HEK293 (cell line): ENCODE data around the gene NOXO1.

ENCODE experiments used
- CTCF ChIA-PET: fragments of 350-600 bp; formaldehyde crosslinking; extraction: SDS; loops from one replicate; lab custom pipeline; 2021; ENCODE audit warnings: antibody characterized with exemption; lab: Yijun Ruan, JAX
- POLR2A ChIA-PET: fragments of 300-600 bp; formaldehyde crosslinking; extraction: SDS; loops from one replicate; lab custom pipeline; 2020; ENCODE audit warnings: antibody characterized with exemption, inconsistent platforms; lab: Yijun Ruan, JAX
- H3K27ac ChIP-seq: fragments of 200-500 bp; sonication (Bioruptor generic); 2 replicates; pipeline ENCODE4 v1.5.1; 2014; ENCODE audit warnings: low read depth, low read length, control low read depth, inconsistent platforms; ENCODE audit errors: extremely low read depth
- H3K36me3 ChIP-seq, 2 experiments: fragments of 200-500 bp in 1 of 2; sonication (Bioruptor generic) in 1 of 2; 1 replicate in 1 of 2; 2 replicates in 1 of 2; pipeline ENCODE4 v1.5.1; 2014 to 2017; ENCODE audit warnings: inconsistent platforms in 2 of 2, low read length in 2 of 2; ENCODE audit not compliant: control insufficient read depth in 2 of 2, insufficient read depth in 1 of 2
- H3K4me1 ChIP-seq: fragments of 200-500 bp; sonication (Bioruptor generic); 2 replicates; pipeline ENCODE4 v1.5.1; 2014; ENCODE audit warnings: mild to moderate bottlenecking, low read length, inconsistent platforms; ENCODE audit not compliant: control insufficient read depth, insufficient read depth
- H3K4me3 ChIP-seq: 2 replicates; pipeline ENCODE4 v1.5.1; 2011; ENCODE audit warnings: low read depth, mild to moderate bottlenecking, control low read depth, low read length, moderate library complexity
- H3K9me3 ChIP-seq: fragments of 200-500 bp; sonication (Bioruptor generic); 2 replicates; pipeline ENCODE4 v1.5.1; 2014; ENCODE audit warnings: low read depth, low read length, inconsistent platforms; ENCODE audit not compliant: control insufficient read depth, insufficient read depth
- IKZF3 ChIP-seq: fragments of 450-650 bp; IDR thresholded peaks from 2 replicates; pipeline ENCODE4 v1.5.0; 2018; ENCODE audit warnings: missing biosample characterization, mild to moderate bottlenecking, missing genetic modification characterization, moderate library complexity
- KLF1 ChIP-seq: fragments of 450-650 bp; formaldehyde crosslinking; IDR thresholded peaks from 2 replicates; pipeline ENCODE4 v1.5.1; 2016; ENCODE audit warnings: missing biosample characterization, missing genetic modification characterization
- KLF10 ChIP-seq: fragments of 450-650 bp; IDR thresholded peaks from 2 replicates; pipeline ENCODE4 v1.5.1; 2018; ENCODE audit warnings: missing biosample characterization, mild to moderate bottlenecking, missing genetic modification characterization
- KLF7 ChIP-seq: fragments of 450-650 bp; formaldehyde crosslinking; IDR thresholded peaks from 2 replicates; pipeline ENCODE4 v1.5.1; 2016; ENCODE audit warnings: missing biosample characterization, missing genetic modification characterization, borderline replicate concordance
- MEIS1 ChIP-seq: sonication (generic); formaldehyde crosslinking; IDR thresholded peaks from 2 replicates; pipeline ENCODE4 v1.8.1; 2022; ENCODE audit warnings: missing genetic modification reagents, mild to moderate bottlenecking, borderline replicate concordance
- SP2 ChIP-seq: fragments of 450-650 bp; formaldehyde crosslinking; IDR thresholded peaks from 2 replicates; pipeline ENCODE4 v1.5.1; 2016; ENCODE audit warnings: missing biosample characterization, missing genetic modification characterization
- TRIM28 ChIP-seq: IDR thresholded peaks from 2 replicates; pipeline ENCODE4 v1.6.1; 2011; ENCODE audit warnings: low read length, control low read depth, borderline replicate concordance
- ZBTB1 ChIP-seq: fragments of 450-650 bp; formaldehyde crosslinking; IDR thresholded peaks from 2 replicates; pipeline ENCODE4 v1.5.1; 2016; ENCODE audit warnings: missing biosample characterization, missing genetic modification characterization
- ZBTB10 ChIP-seq: fragments of 450-650 bp; formaldehyde crosslinking; IDR thresholded peaks from 2 replicates; pipeline ENCODE4 v1.5.1; 2016; ENCODE audit warnings: missing biosample characterization, missing genetic modification characterization
- ZBTB6 ChIP-seq: fragments of 450-650 bp; formaldehyde crosslinking; IDR thresholded peaks from 2 replicates; pipeline ENCODE4 v1.5.1; 2017; ENCODE audit warnings: missing biosample characterization, missing genetic modification characterization
- ZFP69B ChIP-seq: fragments of 450-650 bp; formaldehyde crosslinking; IDR thresholded peaks from 2 replicates; pipeline ENCODE4 v1.5.1; 2016; ENCODE audit warnings: missing biosample characterization, missing genetic modification characterization
- ZNF112 ChIP-seq: fragments of 450-650 bp; formaldehyde crosslinking; IDR thresholded peaks from 2 replicates; pipeline ENCODE4 v1.5.0; 2017; ENCODE audit warnings: missing biosample characterization, missing genetic modification characterization
- ZNF146 ChIP-seq: fragments of 450-650 bp; formaldehyde crosslinking; IDR thresholded peaks from 2 replicates; pipeline ENCODE4 v1.5.1; 2016; ENCODE audit warnings: missing biosample characterization, missing genetic modification characterization
- ZNF19 ChIP-seq: fragments of 450-650 bp; formaldehyde crosslinking; IDR thresholded peaks from 2 replicates; pipeline ENCODE4; 2016; ENCODE audit warnings: missing biosample characterization, missing genetic modification characterization, low read depth
- ZNF280C ChIP-seq: fragments of 450-650 bp; formaldehyde crosslinking; IDR thresholded peaks from 2 replicates; pipeline ENCODE4 v1.5.1; 2016; ENCODE audit warnings: missing biosample characterization, missing genetic modification characterization
- ZNF341 ChIP-seq: fragments of 450-650 bp; formaldehyde crosslinking; IDR thresholded peaks from 2 replicates; pipeline ENCODE4; 2016; ENCODE audit warnings: low read depth, missing biosample characterization, missing genetic modification characterization
- ZNF391 ChIP-seq: fragments of 450-650 bp; formaldehyde crosslinking; IDR thresholded peaks from 2 replicates; pipeline ENCODE4 v1.5.1; 2016; ENCODE audit warnings: low read depth, missing biosample characterization, missing genetic modification characterization, borderline replicate concordance
- ZNF433 ChIP-seq: fragments of 450-650 bp; formaldehyde crosslinking; IDR thresholded peaks from 2 replicates; pipeline ENCODE4 v1.5.1; 2016; ENCODE audit warnings: missing biosample characterization, missing genetic modification characterization, low read depth
- ZNF544 ChIP-seq: fragments of 450-650 bp; formaldehyde crosslinking; IDR thresholded peaks from 2 replicates; pipeline ENCODE4 v1.5.0; 2017; ENCODE audit warnings: missing biosample characterization, missing genetic modification characterization
- ZNF580 ChIP-seq: fragments of 450-650 bp; formaldehyde crosslinking; IDR thresholded peaks from 2 replicates; pipeline ENCODE4 v1.5.1; 2016; ENCODE audit warnings: missing biosample characterization, missing genetic modification characterization
- ZNF610 ChIP-seq: fragments of 450-650 bp; formaldehyde crosslinking; IDR thresholded peaks from 2 replicates; pipeline ENCODE4 v1.5.1; 2016; ENCODE audit warnings: missing biosample characterization, missing genetic modification characterization, borderline replicate concordance
- ZNF692 ChIP-seq: fragments of 450-650 bp; formaldehyde crosslinking; IDR thresholded peaks from 2 replicates; pipeline ENCODE4 v1.5.1; 2016; ENCODE audit warnings: missing biosample characterization, missing genetic modification characterization
- ZNF768 ChIP-seq: fragments of 450-650 bp; formaldehyde crosslinking; IDR thresholded peaks from 2 replicates; pipeline ENCODE4 v1.5.1; 2018; ENCODE audit warnings: missing biosample characterization, mild to moderate bottlenecking, missing genetic modification characterization
- ZNF830 ChIP-seq: fragments of 450-650 bp; IDR thresholded peaks from 2 replicates; pipeline ENCODE4 v1.5.0; 2018; ENCODE audit warnings: missing biosample characterization, missing genetic modification characterization, low read depth, mild to moderate bottlenecking, moderate library complexity

The NOXO1 gene

DNA sequence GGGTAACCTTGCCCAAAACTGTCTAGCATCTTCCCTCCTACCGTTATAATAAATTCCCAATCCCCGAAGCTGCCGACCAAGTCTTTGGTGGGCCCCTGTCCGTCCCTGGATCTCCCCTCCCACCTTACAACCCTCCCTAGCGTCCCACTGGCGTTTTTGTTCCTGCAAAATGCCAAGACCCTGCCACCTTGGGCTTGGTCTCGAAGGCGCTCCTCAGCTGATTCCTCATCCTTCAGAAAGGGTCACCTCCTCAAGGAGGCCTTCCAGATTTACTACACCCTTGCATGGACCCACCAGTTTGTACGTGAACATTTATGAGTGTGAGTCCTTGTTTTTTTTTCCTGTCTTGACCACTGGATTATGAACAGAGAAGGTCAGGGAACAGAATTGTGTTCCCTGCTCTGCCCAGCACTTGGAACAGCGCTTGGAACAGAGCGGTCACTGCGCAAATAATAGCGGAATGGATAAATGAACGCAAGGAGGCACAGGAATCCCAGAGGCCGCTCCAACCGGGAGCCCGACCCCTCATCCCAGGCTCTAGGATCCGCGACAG lies 1.8 kb upstream of the NOXO1 start:
- Histone ChIP-seq H3K27ac (peak overlapping the region; percentile 83; the same call in 1 of the 2 replicates), H3K9me3 (no peaks in the 10 kb centered on the region), H3K4me3 (peak overlapping the region; percentile 53), H3K4me1 (peaks cover 7% of the 10 kb centered on the region; the same call in 1 of the 2 replicates), H3K36me3 (peaks cover 0 to 39% of the 10 kb centered on the region in 2 experiments; a peak in 1 of 3 replicates)
- POLR2A ChIA-PET = interaction anchor here (0.6 to 10.1 kb wide), 5 partner anchors 11 to 172 kb away, joined by 5 to 76 read pairs (median 8); partner anchors contain the start of genes RPS2, TBL3 and TRAF7
- CTCF ChIA-PET = interaction anchor here (0.5 to 1.4 kb wide), 6 partner anchors 8 to 605 kb away, joined by 3 to 5 read pairs (median 3); partner anchors contain the start of gene FAHD1
- TF ChIP-seq ZNF830 (no peak), ZNF341 (tag by site-specific recombination) (peak; percentile 53; the same call in 1 of the 2 replicates), ZNF19 (tag by site-specific recombination) (no peak), ZNF580 (tag by site-specific recombination) (no peak), TRIM28 (peak; percentile 79; the same call in 1 of the 2 replicates), KLF10 (tag by site-specific recombination) (no peak), MEIS1 (CRISPR knock-in tag) (no peak), ZFP69B (tag by site-specific recombination) (peak; percentile 62; the same call in 1 of the 2 replicates), ZNF146 (tag by site-specific recombination) (no peak), ZBTB6 (tag by site-specific recombination) (peak; percentile 98), ZNF692 (tag by site-specific recombination) (peak; percentile 8; the same call in 1 of the 2 replicates), SP2 (tag by site-specific recombination) (no peak), IKZF3 (tag by site-specific recombination) (peak; percentile 90; the same call in 1 of the 2 replicates), ZNF768 (tag by site-specific recombination) (peak; percentile 85; the same call in 1 of the 2 replicates), ZNF610 (tag by site-specific recombination) (peak; percentile 88; the same call in 1 of the 2 replicates)
- TF ChIP-seq, all 188 proteins: peak for 8

- Histone ChIP-seq H3K4me1 (peaks cover 7% of the 10 kb centered on the region; the same call in 1 of the 2 replicates), H3K9me3 (no peaks in the 10 kb centered on the region), H3K36me3 (peaks cover 0 to 47% of the 10 kb centered on the region in 2 experiments; a peak in 1 of 3 replicates), H3K4me3 (no peak overlapping the region), H3K27ac (no peak overlapping the region)
- ChIA-PET CTCF (interaction anchor here (0.6 to 1.4 kb wide), 2 partner anchors 22 to 980 kb away, joined by 3 read pairs; no protein-coding TSS in a partner anchor), POLR2A (interaction anchor here (1.0 to 10.1 kb wide), 4 partner anchors 10 to 173 kb away, joined by 3 to 76 read pairs (median 11); partner anchors contain the start of genes RPS2, TBL3 and TRAF7)
- TF ChIP-seq ZNF280C (no peak), ZNF112 (no peak), ZNF433 (tag by site-specific recombination) (no peak), ZNF544 (tag by site-specific recombination) (no peak), ZBTB10 (no peak), ZNF830 (no peak), KLF1 (no peak), ZNF391 (tag by site-specific recombination) (no peak), KLF7 (tag by site-specific recombination) (no peak), ZBTB1 (tag by site-specific recombination) (no peak)
Measured at GRCh38 chr16:1982013-1982433, 754 bp upstream of the NOXO1 start.
